ENCODE results near the gene KRTAP2-1.

- TF ChIP-seq CTCF (IDR thresholded peaks at IDR 0.05) (no peak), POLR2A (IDR thresholded peaks at IDR 0.05) (no peak), EP300 (IDR thresholded peaks at IDR 0.05; ENCODE audit: low read depth) (no peak), POLR2AphosphoS5 (IDR thresholded peaks at IDR 0.05) (no peak)
These were observed 36.7 kb downstream of the KRTAP2-1 start for GRCh38 chr17:41010441-41010840.
